ENCODE data around the gene FUZ.

The FUZ gene

DNA sequence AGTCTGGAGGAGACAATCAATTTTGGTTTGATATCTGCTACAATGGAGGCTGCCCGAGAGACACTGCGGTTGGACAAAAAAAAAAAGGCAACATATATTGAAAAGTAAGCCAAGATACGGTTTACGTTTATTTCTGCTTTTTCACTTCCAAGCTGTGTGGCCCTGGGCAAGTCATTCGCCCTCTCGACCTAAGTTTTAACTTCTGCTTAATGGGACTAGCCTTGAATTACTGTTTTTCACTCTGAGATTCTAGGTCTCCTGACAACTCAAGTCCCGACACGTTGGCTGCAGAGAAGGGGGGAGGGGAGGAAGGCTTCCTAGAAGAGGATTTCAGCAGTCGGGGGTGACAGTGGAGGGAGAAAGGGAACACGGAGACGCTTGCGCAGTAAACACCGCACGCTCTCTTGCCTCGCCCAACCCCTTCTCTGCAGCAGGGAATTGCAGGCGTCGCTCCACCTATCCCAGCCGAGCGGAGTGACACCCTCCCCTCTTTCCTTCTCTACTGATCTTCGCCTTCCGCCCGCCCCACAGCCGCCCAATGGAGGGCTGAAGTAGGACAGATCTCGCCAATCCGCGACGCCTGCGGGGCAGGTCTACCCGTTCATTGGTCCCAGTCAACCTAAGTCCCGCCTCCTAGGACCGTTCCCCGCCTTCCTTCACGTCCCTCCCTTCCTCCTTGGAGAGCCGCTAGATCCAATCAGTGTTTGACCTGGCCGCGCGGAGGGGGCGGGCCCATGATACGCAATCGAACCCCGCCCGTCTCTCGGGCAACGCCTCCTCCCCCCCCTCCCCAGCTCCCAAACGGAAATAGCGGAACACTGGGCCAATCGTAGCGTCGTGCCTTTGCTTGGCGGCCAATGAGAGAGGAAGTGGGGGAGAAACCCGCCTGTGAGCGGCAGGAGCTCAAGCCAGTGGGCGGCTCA lies 46.8 kb downstream of the FUZ start (continued):
- TF ChIP-seq, protein P1, sequence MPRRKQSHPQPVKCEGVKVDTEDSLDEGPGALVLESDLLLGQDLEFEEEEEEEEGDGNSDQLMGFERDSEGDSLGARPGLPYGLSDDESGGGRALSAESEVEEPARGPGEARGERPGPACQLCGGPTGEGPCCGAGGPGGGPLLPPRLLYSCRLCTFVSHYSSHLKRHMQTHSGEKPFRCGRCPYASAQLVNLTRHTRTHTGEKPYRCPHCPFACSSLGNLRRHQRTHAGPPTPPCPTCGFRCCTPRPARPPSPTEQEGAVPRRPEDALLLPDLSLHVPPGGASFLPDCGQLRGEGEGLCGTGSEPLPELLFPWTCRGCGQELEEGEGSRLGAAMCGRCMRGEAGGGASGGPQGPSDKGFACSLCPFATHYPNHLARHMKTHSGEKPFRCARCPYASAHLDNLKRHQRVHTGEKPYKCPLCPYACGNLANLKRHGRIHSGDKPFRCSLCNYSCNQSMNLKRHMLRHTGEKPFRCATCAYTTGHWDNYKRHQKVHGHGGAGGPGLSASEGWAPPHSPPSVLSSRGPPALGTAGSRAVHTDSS (tag by site-specific recombination; IDR thresholded peaks at IDR 0.05): peak; percentile 85
- TF ChIP-seq ZBTB48 (tag by site-specific recombination; IDR thresholded peaks at IDR 0.05) (no peak), ZBTB17 (tag by site-specific recombination; IDR thresholded peaks at IDR 0.05) (peak; percentile 63), KLF8 (tag by site-specific recombination; IDR thresholded peaks at IDR 0.05) (peak; percentile 98), ZNF169 (tag by site-specific recombination; IDR thresholded peaks at IDR 0.05) (no peak)

DNA sequence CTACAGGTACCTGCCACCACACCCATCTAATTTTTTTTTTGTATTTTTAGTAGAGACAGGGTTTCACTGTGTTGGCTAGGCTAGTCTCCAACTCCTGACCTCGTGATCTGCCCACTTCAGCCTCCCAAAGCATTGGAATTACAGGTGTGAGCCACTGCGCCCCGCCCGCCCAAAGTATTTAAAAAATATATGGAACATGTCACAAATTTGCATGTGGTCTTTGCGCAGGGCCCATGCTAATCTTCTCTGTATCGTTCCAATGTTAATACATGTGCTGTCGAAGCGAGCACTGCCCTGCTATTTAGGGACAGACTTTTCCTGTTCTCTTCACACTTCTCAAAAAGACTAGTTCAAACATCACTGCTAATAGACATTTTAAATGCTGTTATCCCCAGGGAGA lies 48.8 kb downstream of the FUZ start:
- no peak for TF ChIP-seq ZIC2 (tag by site-specific recombination; IDR thresholded peaks at IDR 0.05)
- no peak for TF ChIP-seq ZNF341 (tag by site-specific recombination; IDR thresholded peaks at IDR 0.05; ENCODE audit: low read depth)
- no peak for TF ChIP-seq ZFHX2 (tag by site-specific recombination; conservative IDR thresholded peaks at IDR 0.05)
- no peak for TF ChIP-seq ZSCAN30 (tag by site-specific recombination; IDR thresholded peaks at IDR 0.05)
- no peak for TF ChIP-seq ZNF830 (tag by site-specific recombination; IDR thresholded peaks at IDR 0.05; ENCODE audit: low read depth)
- TF ChIP-seq, protein P2, sequence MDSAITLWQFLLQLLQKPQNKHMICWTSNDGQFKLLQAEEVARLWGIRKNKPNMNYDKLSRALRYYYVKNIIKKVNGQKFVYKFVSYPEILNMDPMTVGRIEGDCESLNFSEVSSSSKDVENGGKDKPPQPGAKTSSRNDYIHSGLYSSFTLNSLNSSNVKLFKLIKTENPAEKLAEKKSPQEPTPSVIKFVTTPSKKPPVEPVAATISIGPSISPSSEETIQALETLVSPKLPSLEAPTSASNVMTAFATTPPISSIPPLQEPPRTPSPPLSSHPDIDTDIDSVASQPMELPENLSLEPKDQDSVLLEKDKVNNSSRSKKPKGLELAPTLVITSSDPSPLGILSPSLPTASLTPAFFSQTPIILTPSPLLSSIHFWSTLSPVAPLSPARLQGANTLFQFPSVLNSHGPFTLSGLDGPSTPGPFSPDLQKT (IDR thresholded peaks at IDR 0.05; ENCODE audit: borderline replicate concordance, low read depth, low read length): no peak
- TF ChIP-seq, protein P3, sequence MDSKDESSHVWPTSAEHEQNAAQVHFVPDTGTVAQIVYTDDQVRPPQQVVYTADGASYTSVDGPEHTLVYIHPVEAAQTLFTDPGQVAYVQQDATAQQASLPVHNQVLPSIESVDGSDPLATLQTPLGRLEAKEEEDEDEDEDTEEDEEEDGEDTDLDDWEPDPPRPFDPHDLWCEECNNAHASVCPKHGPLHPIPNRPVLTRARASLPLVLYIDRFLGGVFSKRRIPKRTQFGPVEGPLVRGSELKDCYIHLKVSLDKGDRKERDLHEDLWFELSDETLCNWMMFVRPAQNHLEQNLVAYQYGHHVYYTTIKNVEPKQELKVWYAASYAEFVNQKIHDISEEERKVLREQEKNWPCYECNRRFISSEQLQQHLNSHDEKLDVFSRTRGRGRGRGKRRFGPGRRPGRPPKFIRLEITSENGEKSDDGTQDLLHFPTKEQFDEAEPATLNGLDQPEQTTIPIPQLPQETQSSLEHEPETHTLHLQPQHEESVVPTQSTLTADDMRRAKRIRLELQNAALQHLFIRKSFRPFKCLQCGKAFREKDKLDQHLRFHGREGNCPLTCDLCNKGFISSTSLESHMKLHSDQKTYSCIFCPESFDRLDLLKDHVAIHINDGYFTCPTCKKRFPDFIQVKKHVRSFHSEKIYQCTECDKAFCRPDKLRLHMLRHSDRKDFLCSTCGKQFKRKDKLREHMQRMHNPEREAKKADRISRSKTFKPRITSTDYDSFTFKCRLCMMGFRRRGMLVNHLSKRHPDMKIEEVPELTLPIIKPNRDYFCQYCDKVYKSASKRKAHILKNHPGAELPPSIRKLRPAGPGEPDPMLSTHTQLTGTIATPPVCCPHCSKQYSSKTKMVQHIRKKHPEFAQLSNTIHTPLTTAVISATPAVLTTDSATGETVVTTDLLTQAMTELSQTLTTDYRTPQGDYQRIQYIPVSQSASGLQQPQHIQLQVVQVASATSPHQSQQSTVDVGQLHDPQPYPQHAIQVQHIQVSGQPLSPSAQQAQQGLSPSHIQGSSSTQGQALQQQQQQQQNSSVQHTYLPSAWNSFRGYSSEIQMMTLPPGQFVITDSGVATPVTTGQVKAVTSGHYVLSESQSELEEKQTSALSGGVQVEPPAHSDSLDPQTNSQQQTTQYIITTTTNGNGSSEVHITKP (tag by site-specific recombination; IDR thresholded peaks at IDR 0.05): no peak
- TF ChIP-seq ZNF10 (tag by site-specific recombination; IDR thresholded peaks at IDR 0.05): no peak
- no peak for TF ChIP-seq ZNF626 (tag by site-specific recombination; IDR thresholded peaks at IDR 0.05)
- peaks cover 20% of the 10 kb centered on the region for H3K4me1 ChIP-seq (ENCODE audit: control insufficient read depth, insufficient read depth, low read length)
- no peaks in the 10 kb centered on the region for H3K9me3 ChIP-seq (ENCODE audit: control insufficient read depth, insufficient read depth, low read depth, low read length)
- no peak overlapping the region for H3K27ac ChIP-seq (ENCODE audit: extremely low read depth, low read depth, low read length)
- CTCF ChIA-PET: no interaction called here
- H3K36me3 ChIP-seq (ENCODE audit: control insufficient read depth in 2 of 2, insufficient read depth in 1 of 2, low read length in 2 of 2): no peaks in the 10 kb centered on the region
- no peak overlapping the region for H3K4me3 ChIP-seq (ENCODE audit: low read depth, low read length)
- POLR2A ChIA-PET: interaction anchor here (0.6 to 0.7 kb wide), 2 partner anchors 85 to 434 kb away, joined by 4 to 5 read pairs; no protein-coding TSS in a partner anchor

DNA sequence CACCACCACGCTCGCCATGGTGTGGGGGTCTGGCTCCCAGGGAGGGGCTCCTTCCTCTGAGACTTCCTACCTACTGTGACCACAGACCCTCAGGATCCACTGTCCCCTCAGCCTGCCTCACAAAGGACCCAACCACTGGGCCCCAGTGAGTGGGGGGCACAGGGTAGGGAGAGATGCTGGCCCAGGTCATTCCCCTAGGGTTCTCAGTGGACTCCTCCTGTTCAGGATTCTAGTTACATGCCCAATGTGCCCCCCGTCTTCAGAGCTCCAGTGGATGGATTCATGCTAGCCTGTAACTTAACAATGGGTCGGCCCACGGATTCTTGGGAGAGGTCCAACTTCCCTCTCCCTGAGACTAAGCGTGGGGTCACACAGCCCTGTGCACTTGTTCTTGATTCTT lies 49.9 kb downstream of the FUZ start, which contains the start of gene TSKS:
Gene TSKS, minus strand, starts transcription at position 77 of the 400 bp plus-strand sequence. Its CDS starts 59 bp downstream, at position 18.
- POLR2A ChIA-PET: no interaction called here
- no peaks in the 10 kb centered on the region for H3K9me3 ChIP-seq (ENCODE audit: control insufficient read depth, insufficient read depth, low read depth, low read length)
- CTCF ChIA-PET: interaction anchor here (0.6 to 0.7 kb wide), 2 partner anchors 30 to 70 kb away, joined by 3 read pairs; no protein-coding TSS in a partner anchor
- H3K4me1 ChIP-seq (ENCODE audit: control insufficient read depth, insufficient read depth, low read length): peaks cover 16% of the 10 kb centered on the region
- no peak within 1 kb of the TSS for H3K27ac ChIP-seq (ENCODE audit: extremely low read depth, low read depth, low read length)
- no peak within 1 kb of the TSS for H3K4me3 ChIP-seq (ENCODE audit: low read depth, low read length)
- H3K36me3 ChIP-seq (ENCODE audit: control insufficient read depth in 2 of 2, insufficient read depth in 1 of 2, low read length in 2 of 2): no peaks in the 10 kb centered on the region
- TF ChIP-seq ZNF837 (tag by site-specific recombination; IDR thresholded peaks at IDR 0.05) (no peak), ZNF707 (tag by site-specific recombination; IDR thresholded peaks at IDR 0.05) (no peak), ZNF777 (tag by site-specific recombination; IDR thresholded peaks at IDR 0.05; ENCODE audit: borderline replicate concordance) (no peak)
- TF ChIP-seq, protein P4, sequence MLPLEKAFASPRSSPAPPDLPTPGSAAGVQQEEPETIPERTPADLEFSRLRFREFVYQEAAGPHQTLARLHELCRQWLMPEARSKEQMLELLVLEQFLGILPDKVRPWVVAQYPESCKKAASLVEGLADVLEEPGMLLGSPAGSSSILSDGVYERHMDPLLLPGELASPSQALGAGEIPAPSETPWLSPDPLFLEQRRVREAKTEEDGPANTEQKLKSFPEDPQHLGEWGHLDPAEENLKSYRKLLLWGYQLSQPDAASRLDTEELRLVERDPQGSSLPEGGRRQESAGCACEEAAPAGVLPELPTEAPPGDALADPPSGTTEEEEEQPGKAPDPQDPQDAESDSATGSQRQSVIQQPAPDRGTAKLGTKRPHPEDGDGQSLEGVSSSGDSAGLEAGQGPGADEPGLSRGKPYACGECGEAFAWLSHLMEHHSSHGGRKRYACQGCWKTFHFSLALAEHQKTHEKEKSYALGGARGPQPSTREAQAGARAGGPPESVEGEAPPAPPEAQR (tag by site-specific recombination; IDR thresholded peaks at IDR 0.05): no peak
- TF ChIP-seq, protein P3 (tag by site-specific recombination; IDR thresholded peaks at IDR 0.05): peak; percentile 97

Data from HEK293 (cell line).